ENCODE data around the gene PHF5A. TPM values are rescaled to one million over a fixed set of nuclear protein-coding genes. Genes with fewer than 3 reads are reported as not detected.
A peak's percentile ranks its signal among the peaks of the same experiment; 100 is the strongest.

PHF5A gene
- total and polyA plus RNA-seq, 12 donors, result 13.3 to 41.3 (median 21.0) TPM

- TF ChIP-seq, protein P1, sequence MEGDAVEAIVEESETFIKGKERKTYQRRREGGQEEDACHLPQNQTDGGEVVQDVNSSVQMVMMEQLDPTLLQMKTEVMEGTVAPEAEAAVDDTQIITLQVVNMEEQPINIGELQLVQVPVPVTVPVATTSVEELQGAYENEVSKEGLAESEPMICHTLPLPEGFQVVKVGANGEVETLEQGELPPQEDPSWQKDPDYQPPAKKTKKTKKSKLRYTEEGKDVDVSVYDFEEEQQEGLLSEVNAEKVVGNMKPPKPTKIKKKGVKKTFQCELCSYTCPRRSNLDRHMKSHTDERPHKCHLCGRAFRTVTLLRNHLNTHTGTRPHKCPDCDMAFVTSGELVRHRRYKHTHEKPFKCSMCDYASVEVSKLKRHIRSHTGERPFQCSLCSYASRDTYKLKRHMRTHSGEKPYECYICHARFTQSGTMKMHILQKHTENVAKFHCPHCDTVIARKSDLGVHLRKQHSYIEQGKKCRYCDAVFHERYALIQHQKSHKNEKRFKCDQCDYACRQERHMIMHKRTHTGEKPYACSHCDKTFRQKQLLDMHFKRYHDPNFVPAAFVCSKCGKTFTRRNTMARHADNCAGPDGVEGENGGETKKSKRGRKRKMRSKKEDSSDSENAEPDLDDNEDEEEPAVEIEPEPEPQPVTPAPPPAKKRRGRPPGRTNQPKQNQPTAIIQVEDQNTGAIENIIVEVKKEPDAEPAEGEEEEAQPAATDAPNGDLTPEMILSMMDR (IDR thresholded peaks at IDR 0.05), result no peak
- Histone ChIP-seq H3K4me3 (no peak overlapping the region), H3K27ac (peak overlapping the region in 4 of 10 donors; percentile 17 to 67 (median 28)), H3K36me3 (peaks cover 0 to 93% (median 49%) of the 10 kb centered on the region in 9 donors), H3K4me1 (peaks cover 10 to 62% (median 34%) of the 10 kb centered on the region in 9 donors), H3K27me3 (no peaks in the 10 kb centered on the region), H3K9me3 (no peaks in the 10 kb centered on the region)
- DNase-seq (no peak), ATAC-seq (no peak)
- WGBS, 2 donors, result 85 to 86% methylated on average over 8 of the region's 8 CpGs
- intact Hi-C loops (cut with DNase I), result loop anchor here in 6 of 10 donors (2.0 to 5.0 kb wide), 5 partner anchors 44 to 114 kb away; partner anchors contain the start of genes ACO2 (in 1 of the 6) and PHF5A (in 1 of the 6)
Measured at GRCh38 chr22:41516462-41516861, 48.0 kb upstream of the PHF5A start.

DNA sequence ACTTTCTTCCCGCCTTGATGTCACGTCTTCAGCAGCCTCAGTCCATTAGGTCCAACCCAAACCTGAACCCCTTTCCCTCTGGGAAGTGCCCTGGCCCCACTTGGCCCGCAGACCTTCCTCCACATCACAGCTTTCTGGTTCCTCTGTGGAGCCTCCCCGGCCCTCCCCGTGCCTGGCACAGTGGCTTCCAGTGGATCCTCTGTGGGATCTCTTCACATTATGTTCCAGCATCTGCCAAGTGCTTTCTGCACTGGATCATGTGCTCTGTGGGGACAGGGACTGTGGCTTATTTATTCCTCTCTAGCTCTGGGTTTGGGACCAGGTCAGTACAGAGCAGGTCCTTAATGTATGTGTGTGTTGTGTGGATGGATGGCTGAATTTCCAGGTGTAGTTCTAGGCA, 44.9 kb upstream of the PHF5A start:
- Histone ChIP-seq H3K9me3 (no peaks in the 10 kb centered on the region), H3K4me3 (no peak overlapping the region), H3K36me3 (peaks cover 0 to 100% (median 46%) of the 10 kb centered on the region in 9 donors), H3K27ac (peak overlapping the region in 9 of 10 donors; percentile 16 to 80 (median 56)), H3K4me1 (peaks cover 19 to 80% (median 48%) of the 10 kb centered on the region in 9 donors), H3K27me3 (no peaks in the 10 kb centered on the region)
- DNase-seq (no peak), ATAC-seq (peak in 1 of 8 donors; percentile 27)
- TF ChIP-seq, protein P1 (IDR thresholded peaks at IDR 0.05), result no peak
- intact Hi-C loops (cut with DNase I), result loop anchor here in 3 of 10 donors (5.0 kb wide), 2 partner anchors 36 to 41 kb away; no protein-coding TSS in a partner anchor
- WGBS, 2 donors, result 35 to 54% methylated on average over 5 of the region's 5 CpGs

DNA sequence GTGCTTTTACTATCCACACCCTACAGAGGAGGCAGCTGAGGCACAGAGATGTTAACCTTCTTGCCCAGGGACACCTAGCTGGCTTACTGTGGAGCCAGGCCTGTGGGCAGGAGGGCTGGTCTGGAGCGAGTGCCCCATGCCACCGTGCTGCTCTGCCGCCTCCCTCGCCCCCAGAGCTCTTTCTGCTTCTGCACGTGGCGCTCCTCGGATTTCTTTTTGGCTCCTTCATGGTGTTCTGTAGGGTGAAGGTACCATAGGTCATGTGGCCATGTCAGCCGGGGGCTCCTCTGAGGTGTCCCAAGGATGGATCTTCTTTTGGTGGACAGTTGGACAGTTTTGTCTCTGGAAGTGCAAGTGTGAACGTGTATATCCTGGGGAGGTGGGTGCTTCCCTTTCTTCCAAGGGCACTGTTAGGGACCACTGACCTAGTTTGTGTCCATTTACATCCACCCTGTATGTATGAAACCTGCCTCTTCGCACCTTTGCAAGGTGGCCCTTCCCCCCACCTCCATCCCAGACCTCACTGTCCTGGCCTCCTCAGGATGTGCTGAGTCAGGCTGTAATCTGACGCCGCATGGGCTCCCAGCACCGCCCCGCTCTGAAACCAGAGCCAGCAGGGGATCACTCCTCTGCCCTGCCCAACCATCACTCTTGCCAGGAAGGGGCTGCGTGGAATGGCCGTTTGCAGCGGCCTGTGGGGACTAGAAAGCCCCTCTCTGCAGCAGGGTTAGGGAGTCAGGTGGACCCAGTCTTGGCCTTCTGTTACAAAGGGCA, 44.1 kb upstream of the PHF5A start:
- H3K4me1 ChIP-seq, result peaks cover 15 to 81% (median 49%) of the 10 kb centered on the region in 9 donors
- no peak overlapping the region for H3K4me3 ChIP-seq
- WGBS, 2 donors, result 58 to 59% methylated on average over 17 of the region's 17 CpGs
- ATAC-seq (peak; percentile 26 to 66 (median 54)), DNase-seq (no peak)
- intact Hi-C loops (cut with DNase I), result loop anchor here in 3 of 10 donors (5.0 kb wide), 2 partner anchors 35 to 40 kb away; no protein-coding TSS in a partner anchor
- H3K27me3 ChIP-seq, result no peaks in the 10 kb centered on the region
- peak overlapping the region; percentile 29 to 81 (median 63) for H3K27ac ChIP-seq
- peaks cover 0 to 100% (median 50%) of the 10 kb centered on the region in 9 donors for H3K36me3 ChIP-seq
- H3K9me3 ChIP-seq, result no peaks in the 10 kb centered on the region
- TF ChIP-seq, protein P1 (IDR thresholded peaks at IDR 0.05), result no peak

DNA sequence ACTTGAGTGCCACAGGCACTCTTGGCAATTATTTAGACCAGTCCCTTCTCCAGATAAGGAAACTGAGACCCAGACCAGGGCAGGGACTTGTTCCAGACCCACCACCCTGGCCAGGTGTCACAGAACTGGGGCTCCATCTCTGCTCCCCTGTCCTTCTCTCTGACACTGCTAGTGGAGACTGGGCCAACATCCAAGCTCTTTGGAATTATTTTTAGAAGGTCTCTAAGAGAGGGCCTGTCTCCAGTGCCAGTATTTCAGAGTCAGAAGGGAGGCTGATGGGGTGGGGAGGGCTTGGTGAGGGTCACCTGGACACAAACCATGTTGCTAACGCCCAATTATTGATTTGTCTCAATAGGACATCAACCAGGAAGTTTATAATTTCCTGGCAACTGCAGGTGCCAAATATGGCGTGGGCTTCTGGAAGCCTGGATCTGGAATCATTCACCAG, 43.1 kb upstream of the PHF5A start:
- Histone ChIP-seq H3K9me3 (no peaks in the 10 kb centered on the region), H3K36me3 (peaks cover 0 to 96% (median 52%) of the 10 kb centered on the region in 9 donors), H3K4me3 (no peak overlapping the region), H3K27me3 (no peaks in the 10 kb centered on the region), H3K27ac (peak overlapping the region in 9 of 10 donors; percentile 36 to 81 (median 70)), H3K4me1 (peaks cover 9 to 84% (median 50%) of the 10 kb centered on the region in 9 donors)
- intact Hi-C loops (cut with DNase I), result loop anchor here in 3 of 10 donors (5.0 kb wide), 2 partner anchors 34 to 39 kb away; no protein-coding TSS in a partner anchor
- DNase-seq (peak in 1 of 2 donors; percentile 63), ATAC-seq (peak; percentile 45 to 79 (median 68))
- WGBS, 2 donors, result 33 to 47% methylated on average over 2 of the region's 2 CpGs
- TF ChIP-seq, protein P1 (IDR thresholded peaks at IDR 0.05), result no peak

Data from heart right ventricle (tissue), 16 donors.